Stimulated activated naive CD8-positive, alpha-beta T cell treated with anti-CD3 and anti-CD28 coated beads, Interleukin-15, Interleukin-2, amounts not matched to agents 100 U/mL and 50 U/mL, for 24 hours (primary cell): ENCODE measurements around the gene TRIM72.
"Not testable (repeated sequence)": the region's sequence is repeated elsewhere in the genome, so short reads cannot be mapped to it uniquely, and the experiment has no call there.

ENCODE experiments used
- ATAC-seq: fragments of 150-1000 bp; cut with Tn5 transposase; one replicate; pipeline ENCODE4 v1.10.0; 2021
- DNase-seq: peaks from one replicate; pipeline ENCODE4 v3.0.0; 2021

Gene TRIM72

GRCh38 chr16:31213877-31214707, at the start of gene TRIM72:
Gene TRIM72, plus strand, starts transcription at chr16:31214119. Its CDS starts 620 bp downstream, at chr16:31214739.
- no peak for ATAC-seq
- no peak for DNase-seq

GRCh38 chr16:31167315-31167714, 46.6 kb upstream of the TRIM72 start:
- ATAC-seq: no peak
- no peak for DNase-seq

- no peak for ATAC-seq
These were observed 45.1 kb upstream of the TRIM72 start for GRCh38 chr16:31168848-31169247.

GRCh38 chr16:31170048-31170447, 43.9 kb upstream of the TRIM72 start:
- not testable (repeated sequence) for ATAC-seq, DNase-seq

More at GRCh38 chr16:31168848-31169247, 45.1 kb upstream of the TRIM72 start:
- DNase-seq: no peak

GRCh38 chr16:31177136-31177535, 36.8 kb upstream of the TRIM72 start:
- ATAC-seq (peak; percentile 21), DNase-seq (peak; percentile 57)

- DNase-seq (no peak), ATAC-seq (peak; percentile 1)
These were observed 34.6 kb upstream of the TRIM72 start for GRCh38 chr16:31179219-31179746.

GRCh38 chr16:31179747-31180459, 34.0 kb upstream of the TRIM72 start, which contains the start of gene FUS:
Gene FUS, plus strand, starts transcription at chr16:31180139. Its CDS starts 76 bp downstream, at chr16:31180215.
- DNase-seq (peak; percentile 93), ATAC-seq (peak; percentile 62)

- DNase-seq (peak; percentile 46), ATAC-seq (no peak)
These were observed 32.7 kb upstream of the TRIM72 start for GRCh38 chr16:31181102-31181830.

- DNase-seq: no peak
These were observed 31.5 kb upstream of the TRIM72 start for GRCh38 chr16:31182391-31182790.

GRCh38 chr16:31183432-31184428, 30.2 kb upstream of the TRIM72 start:
- no peak for ATAC-seq
- no peak for DNase-seq

More at GRCh38 chr16:31182391-31182790, 31.5 kb upstream of the TRIM72 start:
- no peak for ATAC-seq

- no peak for ATAC-seq
These were observed 29.0 kb upstream of the TRIM72 start for GRCh38 chr16:31184888-31185287.

GRCh38 chr16:31185339-31185738, 28.6 kb upstream of the TRIM72 start:
- DNase-seq (no peak), ATAC-seq (no peak)

More at GRCh38 chr16:31184888-31185287, 29.0 kb upstream of the TRIM72 start:
- DNase-seq: no peak

- ATAC-seq (no peak), DNase-seq (no peak)
These were observed 27.7 kb upstream of the TRIM72 start for GRCh38 chr16:31186176-31186575.

GRCh38 chr16:31186930-31187807, 26.8 kb upstream of the TRIM72 start:
- DNase-seq (no peak), ATAC-seq (no peak)

GRCh38 chr16:31187808-31188189, 26.1 kb upstream of the TRIM72 start:
- ATAC-seq (no peak), DNase-seq (no peak)

- ATAC-seq: no peak
- DNase-seq: no peak
These were observed 25.2 kb upstream of the TRIM72 start for GRCh38 chr16:31188450-31189411.

GRCh38 chr16:31189412-31189778, 24.5 kb upstream of the TRIM72 start:
- no peak for DNase-seq
- no peak for ATAC-seq

GRCh38 chr16:31190061-31190460, 23.9 kb upstream of the TRIM72 start:
- no peak for DNase-seq
- ATAC-seq: no peak
